ENCODE data around the gene MTA1.
A peak's percentile ranks its signal among the peaks of the same experiment; 100 is the strongest.

MTA1 gene

DNA sequence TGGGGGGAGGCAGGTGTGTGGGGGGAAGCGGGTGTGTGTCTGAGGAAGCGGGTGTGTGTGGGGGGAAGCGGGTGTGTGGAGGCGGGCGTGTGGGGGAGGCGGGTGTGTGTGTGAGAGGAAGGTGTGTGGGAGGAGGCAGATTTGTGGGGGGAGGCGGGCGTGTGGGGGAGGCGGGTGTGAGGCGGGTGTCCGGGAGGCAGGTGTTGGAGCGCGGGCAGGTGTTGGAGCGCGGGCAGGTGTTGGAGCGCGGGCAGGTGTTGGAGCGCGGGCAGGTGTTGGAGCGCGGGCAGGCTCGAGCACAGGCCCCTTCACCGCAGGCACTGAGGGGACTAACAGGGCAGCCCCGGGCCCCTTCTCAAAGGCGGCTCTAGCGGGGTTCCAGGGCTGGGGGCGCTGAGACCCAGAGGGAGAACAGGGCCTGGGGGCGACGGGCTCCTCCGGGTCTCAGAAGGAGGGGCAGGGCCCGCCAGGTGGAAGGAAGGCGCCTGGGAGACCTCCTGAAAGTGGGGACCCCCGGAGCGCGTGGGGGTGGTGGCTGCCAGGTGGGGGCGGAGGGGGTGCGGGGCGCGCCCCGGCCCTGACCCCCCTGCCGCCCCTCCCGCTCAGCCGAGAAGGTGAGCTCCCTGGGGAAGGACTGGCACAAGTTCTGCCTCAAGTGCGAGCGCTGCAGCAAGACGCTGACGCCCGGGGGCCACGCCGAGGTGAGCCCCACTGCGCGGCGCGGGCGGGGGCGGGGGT, 58.2 kb downstream of the MTA1 start:
- H3K79me1 ChIP-seq (ENCODE audit: low read length) = peaks cover 17% of the 10 kb centered on the region
- H4K91ac ChIP-seq (ENCODE audit: low read depth, low read length) = no peak overlapping the region
- no CpG with 5 or more reads among the region's 56 CpGs for WGBS (ENCODE audit: extremely low coverage, insufficient coverage, insufficient read length)
- H3K36me3 ChIP-seq (ENCODE audit: control insufficient read depth in 1 of 2, insufficient read depth in 2 of 2, low read length in 2 of 2) = peaks cover 2 to 5% of the 10 kb centered on the region in 2 experiments
- no peak overlapping the region for H3K23ac ChIP-seq (ENCODE audit: low read length)
- no peak overlapping the region for H3K4me2 ChIP-seq (ENCODE audit: low read length)
- no peak overlapping the region for H2BK12ac ChIP-seq (ENCODE audit: low read length)
- no peak overlapping the region for H2AFZ ChIP-seq (ENCODE audit: insufficient read depth, low read length, poor library complexity)
- H2BK5ac ChIP-seq (ENCODE audit: low read depth, low read length, poor library complexity) = no peak overlapping the region
- H4K12ac ChIP-seq (ENCODE audit: low read depth, low read length) = no peak overlapping the region
- H3K14ac ChIP-seq (ENCODE audit: low read length) = no peak overlapping the region
- no peak overlapping the region for H3K27ac ChIP-seq (ENCODE audit: low read depth, low read length)
- no peak overlapping the region for H2AK5ac ChIP-seq (ENCODE audit: low read length)
- no peak overlapping the region for H3K9ac ChIP-seq (ENCODE audit: low read length)
- H3K18ac ChIP-seq (ENCODE audit: low read length) = no peak overlapping the region
- no peak overlapping the region for H2BK120ac ChIP-seq (ENCODE audit: insufficient read depth, low read length, poor library complexity)
- H3K27me3 ChIP-seq (ENCODE audit: insufficient read depth, low read length) = peaks cover 33% of the 10 kb centered on the region
- H4K8ac ChIP-seq (ENCODE audit: low read depth, low read length) = no peak overlapping the region
- no peak for DNase-seq
- peaks cover 3% of the 10 kb centered on the region for H3K79me2 ChIP-seq (ENCODE audit: control insufficient read depth, insufficient read depth, low read length, poor library complexity)
- no peak overlapping the region for H3K4ac ChIP-seq (ENCODE audit: low read depth, low read length)
- H3K4me1 ChIP-seq (ENCODE audit: control insufficient read depth in 1 of 2, insufficient read depth in 2 of 2, low read length in 2 of 2) = peaks cover 24 to 44% of the 10 kb centered on the region in 2 experiments
- no peak overlapping the region for H3K4me3 ChIP-seq (ENCODE audit: low read depth, low read length)
- H3K9me3 ChIP-seq (ENCODE audit: insufficient read depth, low read depth, low read length) = peaks cover 5% of the 10 kb centered on the region

DNA sequence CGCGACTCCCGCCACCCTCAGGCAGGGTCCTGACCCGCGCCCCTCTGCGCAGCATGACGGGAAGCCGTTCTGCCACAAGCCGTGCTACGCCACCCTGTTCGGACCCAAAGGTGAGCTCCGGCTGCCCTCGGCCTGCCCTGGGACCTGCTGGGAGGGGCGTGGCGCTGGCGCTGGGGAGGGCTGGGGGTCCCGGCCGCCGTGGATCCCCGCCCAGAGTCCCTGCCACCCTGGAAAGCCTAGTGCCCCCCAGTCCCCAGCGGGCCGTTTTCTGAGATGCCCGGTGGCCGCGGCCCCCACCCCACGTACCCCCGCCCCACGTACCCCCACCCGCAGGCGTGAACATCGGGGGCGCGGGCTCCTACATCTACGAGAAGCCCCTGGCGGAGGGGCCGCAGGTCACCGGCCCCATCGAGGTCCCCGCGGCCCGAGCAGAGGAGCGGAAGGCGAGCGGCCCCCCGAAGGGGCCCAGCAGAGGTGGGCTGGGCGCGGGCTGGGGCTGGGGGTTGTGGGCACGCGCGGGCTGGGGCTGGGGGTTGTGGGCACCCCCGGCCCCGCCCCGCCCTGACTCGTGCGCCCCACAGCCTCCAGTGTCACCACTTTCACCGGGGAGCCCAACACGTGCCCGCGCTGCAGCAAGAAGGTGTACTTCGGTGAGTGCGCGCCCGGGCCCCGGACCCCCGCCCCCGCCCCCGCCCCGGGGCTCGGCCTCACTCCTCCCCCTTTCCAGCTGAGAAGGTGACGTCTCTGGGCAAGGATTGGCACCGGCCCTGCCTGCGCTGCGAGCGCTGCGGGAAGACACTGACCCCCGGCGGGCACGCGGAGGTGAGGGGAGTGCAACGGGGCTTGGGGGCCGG, 59.0 kb downstream of the MTA1 start:
- H2AK5ac ChIP-seq (ENCODE audit: low read length) = no peak overlapping the region
- H2BK5ac ChIP-seq (ENCODE audit: low read depth, low read length, poor library complexity) = no peak overlapping the region
- peaks cover 20 to 40% of the 10 kb centered on the region in 2 experiments for H3K4me1 ChIP-seq (ENCODE audit: control insufficient read depth in 1 of 2, insufficient read depth in 2 of 2, low read length in 2 of 2)
- H3K14ac ChIP-seq (ENCODE audit: low read length) = no peak overlapping the region
- H3K18ac ChIP-seq (ENCODE audit: low read length) = no peak overlapping the region
- WGBS (ENCODE audit: extremely low coverage, insufficient coverage, insufficient read length) = no CpG with 5 or more reads among the region's 81 CpGs
- no peak overlapping the region for H2AFZ ChIP-seq (ENCODE audit: insufficient read depth, low read length, poor library complexity)
- H3K23ac ChIP-seq (ENCODE audit: low read length) = no peak overlapping the region
- H3K4me2 ChIP-seq (ENCODE audit: low read length) = no peak overlapping the region
- H3K27ac ChIP-seq (ENCODE audit: low read depth, low read length) = no peak overlapping the region
- peaks cover 3% of the 10 kb centered on the region for H3K79me2 ChIP-seq (ENCODE audit: control insufficient read depth, insufficient read depth, low read length, poor library complexity)
- no peak overlapping the region for H2BK120ac ChIP-seq (ENCODE audit: insufficient read depth, low read length, poor library complexity)
- peaks cover 5% of the 10 kb centered on the region for H3K9me3 ChIP-seq (ENCODE audit: insufficient read depth, low read depth, low read length)
- H3K27me3 ChIP-seq (ENCODE audit: insufficient read depth, low read length) = peaks cover 33% of the 10 kb centered on the region
- no peak overlapping the region for H4K12ac ChIP-seq (ENCODE audit: low read depth, low read length)
- no peak for DNase-seq
- no peak overlapping the region for H3K9ac ChIP-seq (ENCODE audit: low read length)
- H3K4me3 ChIP-seq (ENCODE audit: low read depth, low read length) = no peak overlapping the region
- H3K79me1 ChIP-seq (ENCODE audit: low read length) = peaks cover 17% of the 10 kb centered on the region
- H3K4ac ChIP-seq (ENCODE audit: low read depth, low read length) = no peak overlapping the region
- H4K91ac ChIP-seq (ENCODE audit: low read depth, low read length) = no peak overlapping the region
- no peak overlapping the region for H2BK12ac ChIP-seq (ENCODE audit: low read length)
- peaks cover 2 to 5% of the 10 kb centered on the region in 2 experiments for H3K36me3 ChIP-seq (ENCODE audit: control insufficient read depth in 1 of 2, insufficient read depth in 2 of 2, low read length in 2 of 2)
- H4K8ac ChIP-seq (ENCODE audit: low read depth, low read length) = no peak overlapping the region

- Histone ChIP-seq H3K79me1 (ENCODE audit: low read length) (peaks cover 15% of the 10 kb centered on the region), H3K27me3 (ENCODE audit: insufficient read depth, low read length) (peaks cover 33% of the 10 kb centered on the region), H2BK5ac (ENCODE audit: low read depth, low read length, poor library complexity) (no peak overlapping the region), H4K12ac (ENCODE audit: low read depth, low read length) (no peak overlapping the region), H3K4me1 (ENCODE audit: control insufficient read depth in 1 of 2, insufficient read depth in 2 of 2, low read length in 2 of 2) (peaks cover 20 to 41% of the 10 kb centered on the region in 2 experiments), H3K23ac (ENCODE audit: low read length) (no peak overlapping the region), H3K4me2 (ENCODE audit: low read length) (no peak overlapping the region), H2AFZ (ENCODE audit: insufficient read depth, low read length, poor library complexity) (no peak overlapping the region), H3K14ac (ENCODE audit: low read length) (no peak overlapping the region), H4K91ac (ENCODE audit: low read depth, low read length) (no peak overlapping the region), H3K36me3 (ENCODE audit: control insufficient read depth in 1 of 2, insufficient read depth in 2 of 2, low read length in 2 of 2) (peaks cover 2 to 5% of the 10 kb centered on the region in 2 experiments), H2BK12ac (ENCODE audit: low read length) (no peak overlapping the region), H3K79me2 (ENCODE audit: control insufficient read depth, insufficient read depth, low read length, poor library complexity) (peaks cover 3% of the 10 kb centered on the region), H3K9ac (ENCODE audit: low read length) (no peak overlapping the region), H3K18ac (ENCODE audit: low read length) (no peak overlapping the region), H2BK120ac (ENCODE audit: insufficient read depth, low read length, poor library complexity) (no peak overlapping the region), H4K8ac (ENCODE audit: low read depth, low read length) (no peak overlapping the region), H3K9me3 (ENCODE audit: insufficient read depth, low read depth, low read length) (peaks cover 5% of the 10 kb centered on the region), H3K4me3 (ENCODE audit: low read depth, low read length) (no peak overlapping the region), H3K27ac (ENCODE audit: low read depth, low read length) (no peak overlapping the region), H2AK5ac (ENCODE audit: low read length) (no peak overlapping the region), H3K4ac (ENCODE audit: low read depth, low read length) (no peak overlapping the region)
- WGBS (ENCODE audit: extremely low coverage, insufficient coverage, insufficient read length) = no CpG with 5 or more reads among the region's 34 CpGs
- DNase-seq = peak in 1 of 2 donors; percentile 24
These were observed 60.0 kb downstream of the MTA1 start for GRCh38 chr14:105479431-105480158.

- Histone ChIP-seq H2AK5ac (ENCODE audit: low read length) (no peak overlapping the region), H4K12ac (ENCODE audit: low read depth, low read length) (no peak overlapping the region), H2BK120ac (ENCODE audit: insufficient read depth, low read length, poor library complexity) (no peak overlapping the region), H3K18ac (ENCODE audit: low read length) (no peak overlapping the region), H3K36me3 (ENCODE audit: control insufficient read depth in 1 of 2, insufficient read depth in 2 of 2, low read length in 2 of 2) (peaks cover 2 to 5% of the 10 kb centered on the region in 2 experiments), H3K79me2 (ENCODE audit: control insufficient read depth, insufficient read depth, low read length, poor library complexity) (peaks cover 3% of the 10 kb centered on the region), H3K27ac (ENCODE audit: low read depth, low read length) (no peak overlapping the region), H2AFZ (ENCODE audit: insufficient read depth, low read length, poor library complexity) (no peak overlapping the region), H3K79me1 (ENCODE audit: low read length) (peaks cover 14% of the 10 kb centered on the region), H3K9ac (ENCODE audit: low read length) (no peak overlapping the region), H3K4me2 (ENCODE audit: low read length) (no peak overlapping the region), H4K91ac (ENCODE audit: low read depth, low read length) (no peak overlapping the region), H4K8ac (ENCODE audit: low read depth, low read length) (no peak overlapping the region), H3K4ac (ENCODE audit: low read depth, low read length) (no peak overlapping the region), H3K27me3 (ENCODE audit: insufficient read depth, low read length) (peaks cover 27% of the 10 kb centered on the region), H2BK5ac (ENCODE audit: low read depth, low read length, poor library complexity) (no peak overlapping the region), H3K23ac (ENCODE audit: low read length) (no peak overlapping the region), H2BK12ac (ENCODE audit: low read length) (no peak overlapping the region), H3K4me1 (ENCODE audit: control insufficient read depth in 1 of 2, insufficient read depth in 2 of 2, low read length in 2 of 2) (peaks cover 20 to 36% of the 10 kb centered on the region in 2 experiments), H3K4me3 (ENCODE audit: low read depth, low read length) (no peak overlapping the region), H3K9me3 (ENCODE audit: insufficient read depth, low read depth, low read length) (peaks cover 5% of the 10 kb centered on the region), H3K14ac (ENCODE audit: low read length) (no peak overlapping the region)
- no peak for DNase-seq
- WGBS (ENCODE audit: extremely low coverage, insufficient coverage, insufficient read length) = no CpG with 5 or more reads among the region's 15 CpGs
These were observed 60.6 kb downstream of the MTA1 start for GRCh38 chr14:105480199-105480746.

Measured in trophoblast cell (in vitro differentiated cells and primary cell).